Measurements from ENCODE around the gene ANKRD11.

The ANKRD11 gene

GRCh38 chr16:89344846-89345611 is 145.3 kb downstream of the ANKRD11 start:
- in situ Hi-C loops (cut with HindIII; ENCODE audit: low sequenced_read_pairs) = no loop called here
- TF ChIP-seq, protein P1, sequence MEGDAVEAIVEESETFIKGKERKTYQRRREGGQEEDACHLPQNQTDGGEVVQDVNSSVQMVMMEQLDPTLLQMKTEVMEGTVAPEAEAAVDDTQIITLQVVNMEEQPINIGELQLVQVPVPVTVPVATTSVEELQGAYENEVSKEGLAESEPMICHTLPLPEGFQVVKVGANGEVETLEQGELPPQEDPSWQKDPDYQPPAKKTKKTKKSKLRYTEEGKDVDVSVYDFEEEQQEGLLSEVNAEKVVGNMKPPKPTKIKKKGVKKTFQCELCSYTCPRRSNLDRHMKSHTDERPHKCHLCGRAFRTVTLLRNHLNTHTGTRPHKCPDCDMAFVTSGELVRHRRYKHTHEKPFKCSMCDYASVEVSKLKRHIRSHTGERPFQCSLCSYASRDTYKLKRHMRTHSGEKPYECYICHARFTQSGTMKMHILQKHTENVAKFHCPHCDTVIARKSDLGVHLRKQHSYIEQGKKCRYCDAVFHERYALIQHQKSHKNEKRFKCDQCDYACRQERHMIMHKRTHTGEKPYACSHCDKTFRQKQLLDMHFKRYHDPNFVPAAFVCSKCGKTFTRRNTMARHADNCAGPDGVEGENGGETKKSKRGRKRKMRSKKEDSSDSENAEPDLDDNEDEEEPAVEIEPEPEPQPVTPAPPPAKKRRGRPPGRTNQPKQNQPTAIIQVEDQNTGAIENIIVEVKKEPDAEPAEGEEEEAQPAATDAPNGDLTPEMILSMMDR (IDR thresholded peaks at IDR 0.05; ENCODE audit: low read depth, low read length) = no peak
- no peak for DNase-seq (ENCODE audit: low read depth, low spot score)
- H3K4me3 ChIP-seq (ENCODE audit: low read depth, low read length) = no peak overlapping the region

GRCh38 chr16:89344458-89344834 is 145.9 kb downstream of the ANKRD11 start:
- TF ChIP-seq, protein P1 (IDR thresholded peaks at IDR 0.05; ENCODE audit: low read depth, low read length) = no peak
- H3K4me3 ChIP-seq (ENCODE audit: low read depth, low read length) = no peak overlapping the region
- DNase-seq (ENCODE audit: low read depth, low spot score) = no peak
- in situ Hi-C loops (cut with HindIII; ENCODE audit: low sequenced_read_pairs) = no loop called here

- peak; percentile 90 for DNase-seq (ENCODE audit: low read depth, low spot score)
- TF ChIP-seq, protein P1 (IDR thresholded peaks at IDR 0.05; ENCODE audit: low read depth, low read length) = peak; percentile 5
Measured at GRCh38 chr16:89343501-89344457, 146.6 kb downstream of the ANKRD11 start.

DNA sequence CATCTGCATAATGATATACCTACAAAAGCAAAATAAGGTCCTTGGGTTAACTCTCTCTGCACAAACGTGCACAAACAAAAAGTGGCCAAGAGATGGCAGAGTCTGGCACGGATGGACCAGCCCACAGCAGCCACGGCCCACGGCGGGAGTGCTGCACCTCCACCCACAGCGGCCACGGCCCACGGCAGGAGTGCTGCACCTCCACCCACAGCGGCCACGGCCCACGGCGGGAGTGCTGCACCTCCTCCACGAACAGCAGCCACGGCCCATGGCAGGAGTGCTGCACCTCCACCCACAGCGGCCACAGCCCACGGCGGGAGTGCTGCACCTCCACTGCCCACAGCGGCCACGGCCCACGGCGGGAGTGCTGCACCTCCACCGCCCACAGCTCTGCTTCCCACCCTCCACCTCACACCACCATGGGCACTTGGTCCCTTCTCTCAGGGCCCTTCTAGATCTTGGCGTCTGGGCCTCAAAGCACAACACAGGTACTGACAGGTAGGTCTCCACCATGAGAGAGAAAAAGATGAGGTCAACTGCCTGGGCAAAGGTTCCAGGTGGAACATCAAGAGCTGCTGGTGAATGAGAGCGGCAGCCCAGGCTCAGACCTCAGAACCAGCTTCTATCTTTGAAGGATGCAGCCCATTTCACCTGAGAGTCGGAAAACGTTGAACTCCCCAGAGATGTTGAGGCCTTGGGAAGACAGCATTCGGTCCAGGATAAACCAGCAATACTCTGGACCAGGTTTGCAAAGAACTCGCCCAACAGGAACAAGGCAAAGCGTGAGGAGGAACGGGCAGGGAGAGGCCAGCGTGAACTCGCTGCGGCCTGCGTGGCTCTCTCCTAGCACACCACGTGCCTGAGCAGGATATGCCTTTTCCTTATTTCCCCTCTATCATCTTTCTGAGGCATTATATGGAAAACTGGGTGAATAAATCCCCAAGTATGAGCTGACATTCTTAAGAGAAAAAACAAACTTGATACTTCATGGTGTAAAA is 148.4 kb downstream of the ANKRD11 start:
- in situ Hi-C loops (cut with HindIII; ENCODE audit: low sequenced_read_pairs) = no loop called here
- TF ChIP-seq, protein P1 (IDR thresholded peaks at IDR 0.05; ENCODE audit: low read depth, low read length) = no peak
- H3K4me3 ChIP-seq (ENCODE audit: low read depth, low read length) = no peak overlapping the region
- DNase-seq (ENCODE audit: low read depth, low spot score) = no peak

More at GRCh38 chr16:89343501-89344457, 146.6 kb downstream of the ANKRD11 start:
- no peak overlapping the region for H3K4me3 ChIP-seq (ENCODE audit: low read depth, low read length)
- in situ Hi-C loops (cut with HindIII; ENCODE audit: low sequenced_read_pairs) = no loop called here

DNA sequence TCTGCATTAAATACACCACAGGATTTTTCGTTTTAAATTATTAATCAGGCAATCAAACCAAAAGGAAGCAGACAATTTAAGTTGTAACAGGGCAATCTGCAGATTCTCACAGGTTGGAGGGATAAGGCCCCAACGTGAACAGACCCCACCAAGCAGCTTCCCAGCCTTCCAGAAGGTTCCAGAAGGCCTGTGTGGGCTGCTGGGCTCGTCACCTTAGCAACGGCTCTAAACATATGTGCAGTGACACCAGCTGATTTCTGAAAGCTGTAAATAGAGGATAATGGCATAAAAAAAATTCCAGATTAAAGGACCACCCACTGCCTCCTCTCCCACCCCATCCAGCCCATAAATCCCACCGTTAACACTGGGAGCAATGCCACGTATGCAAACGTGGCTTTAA is 149.1 kb downstream of the ANKRD11 start:
- H3K4me3 ChIP-seq (ENCODE audit: low read depth, low read length) = no peak overlapping the region
- TF ChIP-seq, protein P1 (IDR thresholded peaks at IDR 0.05; ENCODE audit: low read depth, low read length) = no peak
- in situ Hi-C loops (cut with HindIII; ENCODE audit: low sequenced_read_pairs) = no loop called here
- no peak for DNase-seq (ENCODE audit: low read depth, low spot score)

DNA sequence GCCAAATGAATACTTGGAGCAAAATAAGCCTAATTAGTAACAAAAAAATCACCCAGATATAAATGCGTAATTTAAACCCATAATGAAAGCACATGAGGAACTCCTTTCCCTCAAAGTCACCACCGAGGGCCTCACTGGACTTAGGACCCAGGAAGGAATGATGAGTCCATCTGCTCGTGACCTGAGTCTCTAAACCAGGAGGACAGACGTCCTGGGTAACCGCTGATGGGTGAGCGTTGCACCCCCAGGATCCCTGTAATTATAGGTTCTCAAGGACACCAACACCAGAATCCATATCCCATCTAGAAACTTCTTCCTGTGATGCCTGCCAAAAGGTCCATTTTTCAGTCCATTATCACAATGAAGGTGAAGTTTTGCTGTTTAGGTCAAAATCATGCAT is 151.5 kb downstream of the ANKRD11 start:
- TF ChIP-seq, protein P1 (IDR thresholded peaks at IDR 0.05; ENCODE audit: low read depth, low read length) = no peak
- H3K4me3 ChIP-seq (ENCODE audit: low read depth, low read length) = no peak overlapping the region
- no peak for DNase-seq (ENCODE audit: low read depth, low spot score)
- in situ Hi-C loops (cut with HindIII; ENCODE audit: low sequenced_read_pairs) = no loop called here

All from astrocyte of the spinal cord (primary cell).